Activated CD8-positive, alpha-beta T cell treated with anti-CD3 and anti-CD28 coated beads, Interleukin-2, amount 10 ng/mL, durations not matched to agents 7 days and 5 days (primary cell): ENCODE results near the gene FBXL7. TPM values are rescaled to one million over a fixed set of nuclear protein-coding genes. Genes with fewer than 3 reads are reported as not detected.

Experiments
- ATAC-seq: fragments of 150-1000 bp; cut with Tn5 transposase; one replicate; pipeline ENCODE4 v1.10.0; 2021; ENCODE audit warnings: moderate library complexity
- CTCF ChIA-PET: fragments of 350-600 bp; sonication (Branson Sonifier 250); formaldehyde crosslinking; loops from one replicate; lab custom pipeline; 2021; ENCODE audit warnings: antibody characterized with exemption; lab: Charles Lee
- POLR2A ChIA-PET: fragments of 350-600 bp; sonication (Branson Sonifier 250); formaldehyde crosslinking; loops from one replicate; lab custom pipeline; 2021; ENCODE audit warnings: antibody characterized with exemption; lab: Charles Lee
- DNase-seq: peaks from one replicate; pipeline ENCODE4 v3.0.0-alpha.2; 2020
- H3K27ac Mint-ChIP-seq: one replicate; pipeline ENCODE4 v1.8.0; 2021; ENCODE audit warnings: mild to moderate bottlenecking, mixed read lengths
- H3K27me3 Mint-ChIP-seq: one replicate; pipeline ENCODE4 v1.8.0; 2021; ENCODE audit warnings: low read depth, mixed read lengths
- H3K36me3 Mint-ChIP-seq: one replicate; pipeline ENCODE4 v1.8.0; 2021; ENCODE audit warnings: low read depth, mixed read lengths
- H3K4me1 Mint-ChIP-seq: one replicate; pipeline ENCODE4 v1.8.0; 2021; ENCODE audit warnings: low read depth, mixed read lengths
- H3K4me3 Mint-ChIP-seq: one replicate; pipeline ENCODE4 v1.8.0; 2021; ENCODE audit warnings: mild to moderate bottlenecking, mixed read lengths
- H3K9me3 Mint-ChIP-seq: one replicate; pipeline ENCODE4 v1.8.0; 2022; ENCODE audit warnings: mixed read lengths; ENCODE audit not compliant: insufficient read depth
- total RNA-seq, 2 experiments: library from RNA; stranded (reverse); gene quantifications; one replicate each; pipeline ENCODE4 v1.2.3, GENCODE V29; 2021

FBXL7 gene
- total RNA-seq, 2 experiments from 2014 or later: not detected

DNA sequence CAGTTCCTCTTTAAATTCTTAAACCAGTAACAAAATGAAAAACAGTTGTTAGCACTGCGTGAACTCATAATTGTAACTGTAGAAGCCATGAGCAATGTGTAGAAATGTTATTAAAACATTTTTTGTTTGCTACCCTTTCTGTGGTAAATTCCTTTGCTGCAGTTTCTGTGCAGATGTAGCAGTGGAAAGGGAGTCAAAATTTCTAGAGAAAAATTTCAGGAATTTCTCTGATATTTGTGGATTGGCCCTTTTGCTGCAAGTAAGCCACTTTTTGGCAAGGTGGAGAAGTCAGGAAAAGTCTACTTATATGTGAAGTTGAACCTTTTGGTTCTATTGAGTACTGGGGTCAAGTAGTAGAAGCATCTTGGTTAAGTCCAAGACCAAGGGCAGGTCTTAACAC is 10.1 kb downstream of the FBXL7 start:
- Mint-ChIP-seq H3K27me3 (no peaks in the 10 kb centered on the region), H3K9me3 (no peaks in the 10 kb centered on the region), H3K4me1 (no peaks in the 10 kb centered on the region), H3K36me3 (no peaks in the 10 kb centered on the region), H3K4me3 (no peak overlapping the region), H3K27ac (no peak overlapping the region)
- ChIA-PET CTCF (no interaction called here), POLR2A (no interaction called here)
- ATAC-seq (no peak), DNase-seq (no peak)

- no peaks in the 10 kb centered on the region for H3K9me3 Mint-ChIP-seq
- ChIA-PET CTCF (no interaction called here), POLR2A (no interaction called here)
- ATAC-seq (no peak), DNase-seq (no peak)
- H3K27ac Mint-ChIP-seq: no peak overlapping the region
- no peaks in the 10 kb centered on the region for H3K27me3 Mint-ChIP-seq
- no peak overlapping the region for H3K4me3 Mint-ChIP-seq
- H3K4me1 Mint-ChIP-seq: no peaks in the 10 kb centered on the region
- no peaks in the 10 kb centered on the region for H3K36me3 Mint-ChIP-seq
Measured at GRCh38 chr5:15510831-15511230, 10.9 kb downstream of the FBXL7 start.

DNA sequence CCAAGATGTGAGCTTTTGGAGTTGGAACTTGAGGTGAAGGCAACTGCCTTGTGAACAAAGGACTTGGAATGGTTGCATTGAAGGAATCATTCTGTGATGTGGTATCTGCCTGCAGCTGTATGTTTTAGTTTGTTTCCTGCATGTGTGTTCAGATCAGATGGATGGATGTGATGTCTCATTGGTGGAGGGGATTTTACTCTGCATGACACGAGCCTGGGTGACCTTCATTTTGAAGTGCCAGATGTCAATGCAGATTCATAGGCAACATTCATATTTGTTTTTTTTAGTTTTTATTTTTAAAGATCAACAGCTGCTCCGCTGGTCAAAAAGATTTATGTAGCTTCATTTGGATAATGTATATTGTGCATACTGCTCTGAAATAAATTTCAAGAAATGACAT is 13.5 kb downstream of the FBXL7 start:
- Mint-ChIP-seq H3K27ac (no peak overlapping the region), H3K9me3 (peaks cover 6% of the 10 kb centered on the region), H3K36me3 (no peaks in the 10 kb centered on the region), H3K27me3 (no peaks in the 10 kb centered on the region), H3K4me3 (no peak overlapping the region), H3K4me1 (no peaks in the 10 kb centered on the region)
- DNase-seq (no peak), ATAC-seq (no peak)
- ChIA-PET POLR2A (no interaction called here), CTCF (no interaction called here)

GRCh38 chr5:15513911-15514310 is 13.9 kb downstream of the FBXL7 start:
- CTCF ChIA-PET: no interaction called here
- Mint-ChIP-seq H3K4me3 (no peak overlapping the region), H3K27ac (no peak overlapping the region), H3K9me3 (peaks cover 6% of the 10 kb centered on the region), H3K27me3 (no peaks in the 10 kb centered on the region), H3K4me1 (no peaks in the 10 kb centered on the region), H3K36me3 (no peaks in the 10 kb centered on the region)
- POLR2A ChIA-PET: no interaction called here
- ATAC-seq (no peak), DNase-seq (no peak)

DNA sequence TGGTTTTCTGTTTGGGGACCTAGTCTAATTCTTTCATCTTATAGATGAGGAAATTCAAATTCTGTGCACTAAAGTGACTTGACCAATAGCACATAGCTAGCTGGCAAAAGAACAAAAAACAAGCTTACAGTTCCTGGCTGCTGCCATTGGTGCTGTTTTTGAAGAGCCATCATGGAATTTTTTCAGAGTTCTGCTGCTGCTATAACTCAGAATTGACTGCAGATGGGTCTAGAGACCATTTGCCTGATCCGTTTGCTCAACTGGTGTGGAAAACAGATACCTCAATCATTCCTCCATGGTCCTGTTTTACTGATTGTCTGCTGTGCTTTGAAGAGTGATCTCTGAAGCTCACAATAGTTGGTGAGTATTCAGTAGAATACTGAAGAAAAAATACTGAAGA is 15.2 kb downstream of the FBXL7 start:
- no peak overlapping the region for H3K4me3 Mint-ChIP-seq
- ChIA-PET CTCF (interaction anchor here (1.0 kb wide), 1 partner anchor 28 kb away, joined by 3 read pairs; no protein-coding TSS in a partner anchor), POLR2A (no interaction called here)
- DNase-seq (no peak), ATAC-seq (no peak)
- peaks cover 6% of the 10 kb centered on the region for H3K9me3 Mint-ChIP-seq
- H3K36me3 Mint-ChIP-seq: no peaks in the 10 kb centered on the region
- no peak overlapping the region for H3K27ac Mint-ChIP-seq
- no peaks in the 10 kb centered on the region for H3K4me1 Mint-ChIP-seq
- no peaks in the 10 kb centered on the region for H3K27me3 Mint-ChIP-seq

- H3K36me3 Mint-ChIP-seq: no peaks in the 10 kb centered on the region
- H3K9me3 Mint-ChIP-seq: peaks cover 6% of the 10 kb centered on the region
- no peaks in the 10 kb centered on the region for H3K27me3 Mint-ChIP-seq
- DNase-seq (no peak), ATAC-seq (no peak)
- ChIA-PET POLR2A (no interaction called here), CTCF (no interaction called here)
- H3K4me3 Mint-ChIP-seq: no peak overlapping the region
- H3K4me1 Mint-ChIP-seq: no peaks in the 10 kb centered on the region
- H3K27ac Mint-ChIP-seq: no peak overlapping the region
Measured at GRCh38 chr5:15516486-15516885, 16.5 kb downstream of the FBXL7 start.

- Mint-ChIP-seq H3K4me3 (no peak overlapping the region), H3K9me3 (peaks cover 6% of the 10 kb centered on the region), H3K27me3 (no peaks in the 10 kb centered on the region), H3K36me3 (no peaks in the 10 kb centered on the region), H3K4me1 (no peaks in the 10 kb centered on the region), H3K27ac (no peak overlapping the region)
- ChIA-PET CTCF (no interaction called here), POLR2A (no interaction called here)
- DNase-seq: no peak
- no peak for ATAC-seq
Measured at GRCh38 chr5:15518786-15519185, 18.8 kb downstream of the FBXL7 start.

DNA sequence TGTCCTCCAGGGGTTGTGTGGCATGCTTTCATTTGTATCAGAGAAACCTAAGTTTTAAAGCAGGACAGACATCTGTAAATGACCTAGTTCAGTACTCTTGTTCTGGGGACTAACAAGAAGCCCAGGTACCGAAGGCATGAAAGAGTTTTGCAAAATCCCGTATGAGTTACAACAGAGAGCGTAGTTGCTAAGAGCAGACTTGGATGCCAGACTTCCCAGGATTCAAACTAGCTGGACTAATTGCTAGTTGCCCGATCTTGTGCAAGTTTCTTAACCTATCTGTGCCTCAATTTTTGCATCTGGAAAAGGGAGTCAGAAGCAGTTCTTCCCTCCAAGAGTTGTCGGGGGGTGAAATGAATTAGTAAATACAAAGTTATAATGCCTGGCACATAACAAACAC is 20.9 kb downstream of the FBXL7 start:
- Mint-ChIP-seq H3K4me3 (no peak overlapping the region), H3K27me3 (no peaks in the 10 kb centered on the region), H3K27ac (no peak overlapping the region), H3K36me3 (no peaks in the 10 kb centered on the region), H3K4me1 (no peaks in the 10 kb centered on the region), H3K9me3 (peaks cover 6% of the 10 kb centered on the region)
- ChIA-PET CTCF (no interaction called here), POLR2A (no interaction called here)
- ATAC-seq (no peak), DNase-seq (no peak)

GRCh38 chr5:15521381-15522186 is 21.6 kb downstream of the FBXL7 start:
- POLR2A ChIA-PET: no interaction called here
- no peak for ATAC-seq
- H3K9me3 Mint-ChIP-seq: peaks cover 6% of the 10 kb centered on the region

GRCh38 chr5:15522187-15522520 is 22.2 kb downstream of the FBXL7 start:
- Mint-ChIP-seq H3K36me3 (no peaks in the 10 kb centered on the region), H3K27me3 (no peaks in the 10 kb centered on the region), H3K4me1 (no peaks in the 10 kb centered on the region), H3K4me3 (no peak overlapping the region), H3K27ac (no peak overlapping the region), H3K9me3 (peaks cover 5% of the 10 kb centered on the region)
- ChIA-PET CTCF (no interaction called here), POLR2A (no interaction called here)
- no peak for ATAC-seq
- no peak for DNase-seq

More at GRCh38 chr5:15521381-15522186, 21.6 kb downstream of the FBXL7 start:
- Mint-ChIP-seq H3K4me1 (no peaks in the 10 kb centered on the region), H3K27me3 (no peaks in the 10 kb centered on the region), H3K4me3 (no peak overlapping the region), H3K27ac (no peak overlapping the region), H3K36me3 (no peaks in the 10 kb centered on the region)
- DNase-seq: no peak
- CTCF ChIA-PET: no interaction called here

GRCh38 chr5:15524712-15525111 is 24.7 kb downstream of the FBXL7 start:
- Mint-ChIP-seq H3K27ac (no peak overlapping the region), H3K27me3 (no peaks in the 10 kb centered on the region), H3K4me1 (no peaks in the 10 kb centered on the region), H3K4me3 (no peak overlapping the region), H3K36me3 (no peaks in the 10 kb centered on the region), H3K9me3 (no peaks in the 10 kb centered on the region)
- POLR2A ChIA-PET: no interaction called here
- no peak for DNase-seq
- ATAC-seq: no peak
- CTCF ChIA-PET: no interaction called here

DNA sequence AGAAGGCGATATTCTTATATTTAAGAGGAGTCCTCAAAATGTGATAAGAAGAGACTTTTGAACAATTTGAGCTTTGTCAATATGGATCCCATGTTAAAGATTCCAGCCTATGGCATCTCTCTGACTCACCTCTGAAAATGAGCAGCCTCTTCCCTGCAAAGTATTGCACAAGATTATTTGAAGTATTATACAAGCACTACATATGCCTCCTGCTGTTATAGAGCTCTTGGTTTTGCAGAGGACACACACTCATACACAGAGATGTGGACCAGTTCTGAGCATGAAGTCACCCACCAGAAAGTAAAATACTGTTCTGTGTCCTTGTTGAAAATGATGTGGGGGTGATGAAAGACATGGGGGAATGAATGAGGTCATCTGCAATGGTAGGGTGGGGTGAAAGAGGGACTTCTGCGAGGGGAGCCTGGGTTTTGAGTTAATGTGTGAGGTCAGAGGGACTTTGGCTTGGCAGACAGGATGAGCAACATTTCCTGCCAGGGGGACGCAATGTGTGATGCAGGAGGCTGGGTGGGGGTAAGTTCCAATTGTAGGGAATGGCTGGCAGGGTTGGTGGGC is 25.8 kb downstream of the FBXL7 start:
- DNase-seq: no peak
- POLR2A ChIA-PET: no interaction called here
- CTCF ChIA-PET: no interaction called here
- no peaks in the 10 kb centered on the region for H3K4me1 Mint-ChIP-seq
- no peaks in the 10 kb centered on the region for H3K9me3 Mint-ChIP-seq
- H3K27ac Mint-ChIP-seq: no peak overlapping the region
- no peak overlapping the region for H3K4me3 Mint-ChIP-seq
- ATAC-seq: no peak
- H3K36me3 Mint-ChIP-seq: no peaks in the 10 kb centered on the region
- no peaks in the 10 kb centered on the region for H3K27me3 Mint-ChIP-seq
